ENCODE measurements around the gene C1orf146.
"Not testable (repeated sequence)": the region's sequence is repeated elsewhere in the genome, so short reads cannot be mapped to it uniquely, and the experiment has no call there.

The C1orf146 gene

GRCh38 chr1:92218559-92218958, 844 bp downstream of the C1orf146 start:
- DNase-seq (ENCODE audit: low read depth) = no peak
- H3K4me3 ChIP-seq (ENCODE audit: control insufficient read depth, low read depth, low read length) = no peak overlapping the region
- no peak for TF ChIP-seq CTCF (IDR thresholded peaks at IDR 0.05; ENCODE audit: control insufficient read depth, insufficient read depth, low read depth, low read length, missing control alignments)

GRCh38 chr1:92219028-92219427, 1.3 kb downstream of the C1orf146 start:
- DNase-seq (ENCODE audit: low read depth) = no peak
- H3K4me3 ChIP-seq (ENCODE audit: control insufficient read depth, low read depth, low read length) = no peak overlapping the region
- TF ChIP-seq CTCF (IDR thresholded peaks at IDR 0.05; ENCODE audit: control insufficient read depth, insufficient read depth, low read depth, low read length, missing control alignments) = no peak

GRCh38 chr1:92228401-92228800, 10.7 kb downstream of the C1orf146 start:
- DNase-seq (ENCODE audit: low read depth) = no peak
- H3K4me3 ChIP-seq (ENCODE audit: control insufficient read depth, low read depth, low read length) = no peak overlapping the region
- no peak for TF ChIP-seq CTCF (IDR thresholded peaks at IDR 0.05; ENCODE audit: control insufficient read depth, insufficient read depth, low read depth, low read length, missing control alignments)

GRCh38 chr1:92230736-92231135, 13.0 kb downstream of the C1orf146 start:
- no peak overlapping the region for H3K4me3 ChIP-seq (ENCODE audit: control insufficient read depth, low read depth, low read length)
- no peak for DNase-seq (ENCODE audit: low read depth)
- no peak for TF ChIP-seq CTCF (IDR thresholded peaks at IDR 0.05; ENCODE audit: control insufficient read depth, insufficient read depth, low read depth, low read length, missing control alignments)

GRCh38 chr1:92240034-92240433, 22.3 kb downstream of the C1orf146 start:
- DNase-seq (ENCODE audit: low read depth) = no peak
- TF ChIP-seq CTCF (IDR thresholded peaks at IDR 0.05; ENCODE audit: control insufficient read depth, insufficient read depth, low read depth, low read length, missing control alignments) = no peak
- no peak overlapping the region for H3K4me3 ChIP-seq (ENCODE audit: control insufficient read depth, low read depth, low read length)

- H3K4me3 ChIP-seq (ENCODE audit: control insufficient read depth, low read depth, low read length) = no peak overlapping the region
- no peak for DNase-seq (ENCODE audit: low read depth)
- no peak for TF ChIP-seq CTCF (IDR thresholded peaks at IDR 0.05; ENCODE audit: control insufficient read depth, insufficient read depth, low read depth, low read length, missing control alignments)
Measured at GRCh38 chr1:92244376-92244775, 26.7 kb downstream of the C1orf146 start.

GRCh38 chr1:92254714-92255113, 37.0 kb downstream of the C1orf146 start:
- not testable (repeated sequence) for H3K4me3 ChIP-seq (ENCODE audit: control insufficient read depth, low read depth, low read length); DNase-seq (ENCODE audit: low read depth)

Measured in AG09309 (cell line).